WI38 (cell line): Measurements from ENCODE around the gene PEAK1.
"Not testable (repeated sequence)": the region's sequence is repeated elsewhere in the genome, so short reads cannot be mapped to it uniquely, and the experiment has no call there.

ENCODE experiments used
- H3K4me3 ChIP-seq: 2 replicates; pipeline ENCODE4 v1.5.1; 2011; ENCODE audit warnings: low read depth, mild to moderate bottlenecking, control low read depth, low read length
- TF ChIP-seq, protein P1 (sequence below): IDR thresholded peaks from 2 replicates; pipeline ENCODE4 v1.5.1; 2012; ENCODE audit warnings: low read depth, mild to moderate bottlenecking, control low read depth, low read length

The PEAK1 gene

DNA sequence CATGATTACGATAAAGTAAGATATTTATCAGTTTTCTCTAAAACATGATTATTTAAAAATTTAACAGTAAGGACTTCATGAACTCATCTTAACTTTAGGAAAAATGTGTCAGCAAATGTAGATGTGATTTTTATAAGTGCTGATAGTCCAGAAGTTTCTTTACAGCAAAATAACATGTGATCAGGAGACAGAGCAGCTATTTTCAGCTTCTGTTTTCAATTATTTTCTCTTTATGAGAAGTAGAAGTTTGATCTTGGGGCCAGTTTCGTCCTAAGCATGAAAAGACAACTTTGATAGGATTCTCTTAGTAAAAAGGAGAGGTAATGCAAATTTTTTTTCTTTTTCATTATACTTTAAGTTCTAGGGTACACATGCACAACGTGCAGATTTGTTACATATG, 252.5 kb downstream of the PEAK1 start:
- TF ChIP-seq, protein P1, sequence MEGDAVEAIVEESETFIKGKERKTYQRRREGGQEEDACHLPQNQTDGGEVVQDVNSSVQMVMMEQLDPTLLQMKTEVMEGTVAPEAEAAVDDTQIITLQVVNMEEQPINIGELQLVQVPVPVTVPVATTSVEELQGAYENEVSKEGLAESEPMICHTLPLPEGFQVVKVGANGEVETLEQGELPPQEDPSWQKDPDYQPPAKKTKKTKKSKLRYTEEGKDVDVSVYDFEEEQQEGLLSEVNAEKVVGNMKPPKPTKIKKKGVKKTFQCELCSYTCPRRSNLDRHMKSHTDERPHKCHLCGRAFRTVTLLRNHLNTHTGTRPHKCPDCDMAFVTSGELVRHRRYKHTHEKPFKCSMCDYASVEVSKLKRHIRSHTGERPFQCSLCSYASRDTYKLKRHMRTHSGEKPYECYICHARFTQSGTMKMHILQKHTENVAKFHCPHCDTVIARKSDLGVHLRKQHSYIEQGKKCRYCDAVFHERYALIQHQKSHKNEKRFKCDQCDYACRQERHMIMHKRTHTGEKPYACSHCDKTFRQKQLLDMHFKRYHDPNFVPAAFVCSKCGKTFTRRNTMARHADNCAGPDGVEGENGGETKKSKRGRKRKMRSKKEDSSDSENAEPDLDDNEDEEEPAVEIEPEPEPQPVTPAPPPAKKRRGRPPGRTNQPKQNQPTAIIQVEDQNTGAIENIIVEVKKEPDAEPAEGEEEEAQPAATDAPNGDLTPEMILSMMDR = no peak
- no peak overlapping the region for H3K4me3 ChIP-seq

DNA sequence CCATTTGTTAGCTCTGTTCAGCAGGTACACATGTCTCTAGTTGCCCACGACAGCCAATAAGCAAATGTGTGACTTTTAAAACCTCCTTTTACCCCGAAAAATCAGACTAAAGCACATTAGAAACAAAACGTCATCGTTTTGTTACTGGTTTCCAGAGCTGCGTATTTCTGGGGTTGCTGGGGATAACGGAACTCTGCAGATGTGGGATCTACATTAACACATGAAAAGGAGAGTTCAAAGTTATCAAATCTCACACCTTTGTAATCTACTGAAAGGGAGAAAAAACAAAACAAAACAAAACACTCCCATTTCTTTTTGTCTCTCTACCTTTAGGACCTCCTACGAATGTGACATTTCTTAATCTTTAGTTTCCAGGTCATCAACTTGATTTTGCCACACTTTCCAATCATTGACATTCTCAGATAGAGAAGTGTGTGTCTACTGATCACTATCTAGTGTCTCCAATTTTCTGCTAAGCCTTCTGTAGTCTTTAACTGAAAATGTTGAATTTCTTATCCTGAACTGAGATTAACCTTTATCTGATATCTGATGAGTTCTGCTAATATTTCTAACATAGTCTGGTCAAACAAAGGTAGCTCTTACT, 256.0 kb downstream of the PEAK1 start:
- H3K4me3 ChIP-seq = no peak overlapping the region

DNA sequence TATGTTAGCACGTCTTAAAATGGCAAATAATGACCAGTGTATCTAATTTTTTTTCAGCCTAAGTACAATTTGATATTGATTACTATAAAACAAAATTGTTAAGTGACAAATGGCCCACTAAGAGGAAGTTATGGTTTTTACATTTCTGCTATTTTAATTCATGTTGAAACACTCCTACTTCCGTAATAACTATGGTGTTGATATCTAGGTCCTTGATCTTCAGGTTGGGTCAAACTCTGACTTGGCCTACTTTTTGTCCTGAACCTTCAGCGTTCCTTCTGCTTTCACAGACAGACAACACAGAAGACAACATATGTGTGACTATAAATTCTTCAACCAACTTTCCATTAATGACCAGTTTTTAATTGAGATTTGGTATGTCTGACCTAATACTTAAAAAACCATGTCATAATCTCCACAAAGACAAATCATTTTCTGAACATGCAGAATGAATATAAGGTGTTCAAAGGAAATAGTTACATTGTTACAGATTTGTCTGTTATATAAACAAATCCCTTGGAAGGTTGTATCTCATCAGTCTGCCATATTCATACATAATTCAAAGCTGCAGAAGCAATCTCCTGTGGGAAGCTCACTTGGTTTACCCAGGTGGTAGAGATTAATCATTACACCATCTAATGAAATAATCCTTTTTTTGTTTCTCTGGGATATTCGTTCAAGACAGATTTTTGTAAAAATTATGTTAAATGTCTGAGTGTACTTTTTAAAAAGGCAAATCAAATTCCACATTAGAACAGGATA, 256.9 kb downstream of the PEAK1 start:
- no peak overlapping the region for H3K4me3 ChIP-seq
- TF ChIP-seq, protein P1 = no peak

More for the DNA sequence above, 256.0 kb downstream of the PEAK1 start:
- TF ChIP-seq, protein P1 = no peak

DNA sequence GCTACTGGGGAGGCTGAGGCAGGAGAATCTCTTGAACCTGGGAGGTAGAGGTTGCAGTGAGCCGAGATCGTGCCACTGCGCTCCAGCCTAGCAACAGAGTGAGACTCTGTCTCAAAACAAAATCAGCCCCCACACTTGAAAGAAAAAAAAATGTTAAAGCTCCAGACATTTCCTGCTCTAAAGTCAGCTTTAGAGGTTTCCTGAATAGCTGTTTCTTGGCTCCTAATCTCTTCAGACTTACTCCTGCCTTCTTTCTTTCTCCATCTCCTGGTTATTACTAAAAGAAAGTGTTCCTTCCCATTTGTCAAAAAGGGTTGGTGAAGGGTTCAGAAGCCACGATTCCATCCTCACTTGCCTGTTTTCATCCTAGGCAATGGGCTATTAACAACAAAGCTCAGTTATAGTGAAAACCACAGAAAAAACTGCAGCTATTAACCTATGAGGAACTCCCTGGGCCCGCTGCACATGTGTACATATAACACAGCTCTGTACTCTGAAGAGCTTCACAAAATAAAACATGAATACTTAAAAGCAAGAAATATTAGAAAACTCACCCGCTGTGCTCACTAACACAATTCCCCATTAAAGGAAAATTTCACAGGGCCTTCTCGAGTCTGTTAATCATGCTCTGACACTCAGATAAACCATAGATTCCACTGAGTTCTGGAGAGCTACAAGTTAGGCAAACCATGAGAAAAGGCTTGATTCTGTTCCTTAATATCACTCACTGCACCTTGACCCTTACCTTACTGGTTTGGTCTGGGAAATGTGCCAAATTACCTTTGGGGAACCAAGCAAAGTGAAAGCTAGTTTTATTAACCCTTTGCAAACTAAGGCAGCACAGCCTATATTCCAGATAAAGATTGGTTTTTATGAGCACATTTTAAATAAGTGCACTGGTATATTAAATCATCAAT, 259.1 kb downstream of the PEAK1 start:
- TF ChIP-seq, protein P1 = no peak
- H3K4me3 ChIP-seq = no peak overlapping the region

DNA sequence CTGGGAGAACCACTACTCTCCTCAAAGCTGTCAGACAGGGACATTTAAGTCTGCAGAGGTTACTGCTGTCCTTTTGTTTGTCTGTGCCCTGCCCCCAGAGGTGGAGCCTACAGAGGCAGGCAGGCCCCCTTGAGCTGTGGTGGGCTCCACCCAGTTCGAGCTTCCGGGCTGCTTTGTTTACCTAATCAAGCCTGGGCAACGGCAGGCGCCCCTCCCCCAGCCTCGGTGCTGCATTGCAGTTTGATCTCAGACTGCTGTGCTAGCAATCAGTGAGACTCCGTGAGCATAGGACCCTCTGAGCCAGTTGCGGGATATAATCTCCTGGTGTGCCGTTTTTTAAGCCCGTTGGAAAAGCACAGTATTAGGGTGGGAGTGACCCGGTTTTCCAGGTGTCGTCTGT, 263.9 kb downstream of the PEAK1 start:
- not testable (repeated sequence) for H3K4me3 ChIP-seq

DNA sequence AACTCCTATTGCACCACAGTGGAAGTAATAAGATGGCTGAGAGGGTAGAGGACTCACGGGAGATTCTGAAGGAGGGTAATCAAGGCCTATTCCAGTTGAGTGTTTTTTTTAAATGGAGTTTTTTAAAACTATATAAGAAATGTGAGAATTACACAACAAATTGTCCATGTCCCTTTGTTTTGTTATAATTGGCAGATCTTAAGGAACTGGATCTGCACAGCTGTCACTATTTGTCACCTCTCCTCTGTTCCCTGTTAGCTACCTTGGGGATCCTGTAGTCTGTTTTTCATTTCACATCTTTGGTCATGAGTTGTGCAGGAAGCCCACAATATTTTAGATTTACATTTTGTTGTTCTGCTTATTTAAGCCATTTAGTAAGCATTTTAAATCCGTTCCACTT, 271.7 kb downstream of the PEAK1 start:
- TF ChIP-seq, protein P1 = no peak
- H3K4me3 ChIP-seq = no peak overlapping the region

DNA sequence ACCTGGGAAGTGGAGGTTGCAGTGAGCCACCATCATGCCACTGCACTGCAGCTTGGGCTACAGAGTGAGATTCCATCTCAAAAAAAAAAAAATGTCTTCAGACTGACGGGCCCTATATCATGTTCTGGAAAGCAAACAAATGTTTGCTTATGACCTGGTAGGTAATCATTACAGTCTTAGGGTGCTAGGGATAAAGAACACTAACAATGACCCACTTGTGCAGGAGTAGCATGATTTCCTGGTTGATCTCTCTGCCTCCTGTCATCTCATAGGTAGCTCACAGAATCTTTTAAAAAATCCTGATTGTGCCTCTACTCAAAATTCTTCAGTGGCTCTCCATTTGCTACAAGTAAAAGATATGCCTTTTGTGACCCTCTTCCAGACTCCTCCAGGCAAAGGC, 274.5 kb downstream of the PEAK1 start:
- H3K4me3 ChIP-seq = no peak overlapping the region
- TF ChIP-seq, protein P1 = no peak
